ENCODE measurements around the gene RAD51D.

RAD51D gene

DNA sequence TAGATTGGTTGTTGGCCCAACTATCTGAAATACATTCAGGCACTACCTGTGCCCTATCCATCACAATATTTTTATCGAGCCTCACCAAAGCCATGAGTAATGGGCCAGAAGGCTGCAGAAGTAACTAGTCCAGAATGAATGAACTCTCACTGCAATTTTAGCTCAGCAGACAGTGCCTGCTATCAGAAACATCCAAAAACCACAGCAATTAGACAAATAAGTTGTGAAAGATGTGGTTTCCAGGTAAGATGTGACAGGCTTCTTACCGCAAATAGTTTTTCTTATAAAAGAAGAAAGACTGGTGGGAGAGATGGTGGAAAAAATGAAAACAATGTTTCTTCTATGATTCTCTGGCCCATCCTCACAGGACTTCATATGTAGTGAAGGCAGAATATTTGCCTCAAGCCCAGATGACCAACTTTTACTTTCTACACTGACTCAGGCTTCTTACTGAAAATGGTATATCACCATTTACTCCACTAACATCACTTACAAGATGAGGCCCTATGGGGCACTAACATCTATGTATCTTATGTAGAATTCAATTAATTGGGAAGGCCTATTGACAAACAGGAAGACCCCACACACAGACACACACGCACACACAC, 46.4 kb downstream of the RAD51D start:
- TF ChIP-seq Cebpa-rat (IDR thresholded peaks at IDR 0.05): no peak
- Histone ChIP-seq H3K27me3 (no peaks in the 10 kb centered on the region), H3K4me2 (peak overlapping the region in 8 of 11 experiments; percentile 5 to 93 (median 46); a peak in 13 of 22 replicates), H3K36me3 (peaks cover 4 to 20% (median 12%) of the 10 kb centered on the region in 11 experiments; a peak in 9 of 22 replicates), H3K27ac (peak overlapping the region in 6 of 11 experiments; percentile 4 to 39 (median 14); a peak in 7 of 22 replicates), H3K4me1 (peaks cover 22 to 88% (median 74%) of the 10 kb centered on the region in 10 experiments), H3K9ac (no peak overlapping the region), H3K9me3 (replicated peaks in 1 of 11) (no peaks in the 10 kb centered on the region), H3K4me3 (no peak overlapping the region), H4K20me1 (peaks cover 0 to 37% (median 0%) of the 10 kb centered on the region in 11 experiments; a peak in 6 of 22 replicates)

- Histone ChIP-seq H3K4me1 (peaks cover 34 to 100% (median 95%) of the 10 kb centered on the region in 10 experiments), H3K4me2 (peak overlapping the region; percentile 45 to 93 (median 83)), H3K9me3 (replicated peaks in 1 of 11) (no peaks in the 10 kb centered on the region), H4K20me1 (peaks cover 0 to 12% (median 0%) of the 10 kb centered on the region in 11 experiments; a peak in 5 of 22 replicates), H3K36me3 (peaks cover 4 to 20% (median 10%) of the 10 kb centered on the region in 11 experiments; a peak in 9 of 22 replicates), H3K27ac (peak overlapping the region; percentile 43 to 99 (median 94); a peak in 21 of 22 replicates), H3K9ac (peak overlapping the region in 10 of 11 experiments; percentile 16 to 69 (median 60); a peak in 17 of 22 replicates), H3K4me3 (peak overlapping the region in 6 of 10 experiments; percentile 16 to 61 (median 46); a peak in 11 of 20 replicates), H3K27me3 (no peaks in the 10 kb centered on the region)
- no peak for TF ChIP-seq Cebpa-rat (IDR thresholded peaks at IDR 0.05)
These were observed 50.3 kb downstream of the RAD51D start for GRCh38 chr17:35069311-35069710.

GRCh38 chr17:35068249-35068648, 51.4 kb downstream of the RAD51D start:
- Histone ChIP-seq H4K20me1 (peaks cover 0 to 1% (median 0%) of the 10 kb centered on the region in 11 experiments; a peak in 1 of 22 replicates), H3K36me3 (peaks cover 4 to 20% (median 10%) of the 10 kb centered on the region in 11 experiments; a peak in 9 of 22 replicates), H3K4me1 (peaks cover 41 to 97% (median 91%) of the 10 kb centered on the region in 10 experiments), H3K9ac (peak overlapping the region in 7 of 11 experiments; percentile 40 to 69 (median 67); a peak in 10 of 22 replicates), H3K4me3 (peak overlapping the region in 6 of 10 experiments; percentile 10 to 61 (median 46); a peak in 10 of 20 replicates), H3K27ac (peak overlapping the region in 10 of 11 experiments; percentile 15 to 99 (median 94); a peak in 19 of 22 replicates), H3K9me3 (replicated peaks in 1 of 11) (no peaks in the 10 kb centered on the region), H3K4me2 (peak overlapping the region; percentile 45 to 93 (median 83); a peak in 21 of 22 replicates), H3K27me3 (no peaks in the 10 kb centered on the region)
- no peak for TF ChIP-seq Cebpa-rat (IDR thresholded peaks at IDR 0.05)

DNA sequence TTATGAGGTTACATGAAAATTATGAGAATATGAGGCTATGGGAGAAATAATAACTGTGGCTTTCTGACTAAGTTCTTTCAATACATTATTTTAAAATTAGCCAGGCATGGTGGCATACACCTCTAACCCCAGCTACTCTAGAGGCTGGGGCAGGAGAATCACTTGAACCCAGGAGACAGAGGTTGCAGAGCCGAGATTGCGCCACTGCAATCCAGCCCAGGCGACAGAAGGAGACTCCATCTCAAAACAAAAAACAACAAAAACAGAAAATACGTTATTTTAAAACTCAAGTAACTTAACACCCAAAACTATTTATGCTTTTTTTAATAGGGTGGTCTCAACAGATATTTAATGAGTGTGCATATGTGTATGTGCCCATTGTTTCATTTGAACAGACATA, 53.8 kb downstream of the RAD51D start:
- Histone ChIP-seq H3K27me3 (no peaks in the 10 kb centered on the region), H3K4me1 (peaks cover 51 to 97% (median 95%) of the 10 kb centered on the region in 10 experiments), H3K36me3 (peaks cover 6 to 24% (median 13%) of the 10 kb centered on the region in 11 experiments; a peak in 17 of 22 replicates), H3K27ac (peak overlapping the region; percentile 86 to 99 (median 95); a peak in 21 of 22 replicates), H4K20me1 (no peaks in the 10 kb centered on the region; a peak in 1 of 22 replicates), H3K9ac (peak overlapping the region in 8 of 11 experiments; percentile 9 to 91 (median 90); a peak in 10 of 22 replicates), H3K9me3 (replicated peaks in 1 of 11) (0 out of 22 replicates have a peak, but pooled peaks cover 0 to 3% (median 0%) of the 10 kb centered on the region in 11 experiments), H3K4me2 (peak overlapping the region in 10 of 11 experiments; percentile 47 to 93 (median 80); a peak in 19 of 22 replicates), H3K4me3 (no peak overlapping the region)
- TF ChIP-seq Cebpa-rat (IDR thresholded peaks at IDR 0.05): peak in 1 of 11 experiments; percentile 56; a peak in 1 of 22 replicates

DNA sequence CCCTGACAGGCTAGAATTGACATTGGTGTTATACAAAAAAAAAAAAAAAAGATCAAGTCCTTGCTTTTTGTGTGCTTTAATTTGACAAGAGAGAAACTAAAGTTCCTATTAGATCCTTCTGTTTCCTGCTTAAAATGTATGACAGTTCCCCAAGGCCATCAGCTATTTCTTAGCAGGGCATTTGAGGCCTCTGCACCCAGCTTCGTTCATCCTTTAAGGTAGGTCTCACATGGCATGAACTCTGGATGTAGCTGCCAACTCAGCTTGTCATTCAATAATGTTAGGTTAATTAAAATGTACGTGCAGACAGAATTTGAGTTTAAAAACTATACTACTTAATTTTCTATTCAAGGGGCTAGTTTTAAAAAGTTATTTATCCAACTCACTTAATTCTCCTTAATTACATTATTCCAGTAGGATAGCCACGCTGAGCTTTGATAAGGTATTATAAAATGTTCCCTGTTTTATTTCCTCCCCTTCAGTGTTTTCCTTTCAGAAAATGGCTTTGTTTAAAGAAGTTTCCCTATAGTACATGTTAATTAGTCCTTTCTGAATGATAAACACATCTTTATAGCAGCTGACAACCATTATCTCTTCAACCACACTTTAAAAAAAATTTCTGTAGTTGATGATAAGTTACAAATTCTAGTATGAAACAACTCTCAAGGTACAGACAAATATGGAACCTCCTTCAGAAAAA, 55.0 kb downstream of the RAD51D start:
- no peak for TF ChIP-seq Cebpa-rat (IDR thresholded peaks at IDR 0.05)
- peaks cover 43 to 94% (median 88%) of the 10 kb centered on the region in 10 experiments for H3K4me1 ChIP-seq
- H3K4me2 ChIP-seq: peak overlapping the region; percentile 62 to 93 (median 80)
- H4K20me1 ChIP-seq: no peaks in the 10 kb centered on the region; a peak in 1 of 22 replicates
- peaks cover 6 to 31% (median 22%) of the 10 kb centered on the region in 11 experiments; a peak in 19 of 22 replicates for H3K36me3 ChIP-seq
- peak overlapping the region in 5 of 10 experiments; percentile 14 to 56 (median 40); a peak in 5 of 20 replicates for H3K4me3 ChIP-seq
- no peaks in the 10 kb centered on the region for H3K27me3 ChIP-seq
- peak overlapping the region; percentile 86 to 99 (median 95) for H3K27ac ChIP-seq
- peak overlapping the region; percentile 76 to 91 (median 86) for H3K9ac ChIP-seq
- H3K9me3 ChIP-seq (replicated peaks in 1 of 11): peaks cover 0 to 10% (median 0%) of the 10 kb centered on the region in 11 experiments; a peak in 2 of 22 replicates

DNA sequence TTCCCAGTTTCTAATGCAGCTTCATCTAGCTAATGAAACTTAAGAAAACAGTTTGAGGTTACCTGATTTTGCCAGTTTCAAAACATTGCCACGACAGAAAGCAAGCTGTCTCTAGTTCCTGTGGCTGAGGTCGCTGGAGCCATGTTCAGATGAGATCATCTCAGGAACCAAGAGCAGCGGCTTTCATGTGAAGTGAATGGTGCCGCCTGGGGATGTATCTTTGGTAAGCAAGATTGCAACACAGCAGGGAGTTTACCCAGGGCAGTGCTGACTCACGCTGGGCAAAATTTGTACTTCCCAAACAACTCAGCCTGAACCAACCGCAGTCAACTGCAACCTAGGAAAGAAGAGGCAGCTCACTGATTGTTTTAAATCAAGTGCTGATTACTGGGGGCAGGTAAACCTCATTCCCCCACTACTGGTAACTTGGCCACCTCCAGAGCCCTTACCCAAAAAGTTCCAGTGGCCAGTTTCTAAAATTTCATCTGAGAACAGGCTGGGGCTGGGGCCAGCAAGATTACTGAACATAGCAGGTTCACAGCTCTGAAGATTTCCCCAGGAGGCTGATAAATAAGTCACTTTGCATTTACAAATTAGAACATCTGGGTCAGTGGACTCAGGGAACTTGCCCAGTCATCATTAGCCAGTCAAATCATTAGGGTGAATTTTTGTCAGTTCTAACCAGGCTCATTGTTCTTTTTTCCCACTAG, 56.0 kb downstream of the RAD51D start, which contains the start of gene RFFL:
Gene RFFL (minus strand): TSS at position 194 of the 710 bp plus-strand sequence. CDS start 37,154 bp downstream, outside the sequence.
- peak within 1 kb of the TSS in 9 of 10 experiments; percentile 5 to 56 (median 39); a peak in 13 of 20 replicates for H3K4me3 ChIP-seq
- no peaks in the 10 kb centered on the region for H3K27me3 ChIP-seq
- no peaks in the 10 kb centered on the region; a peak in 1 of 22 replicates for H4K20me1 ChIP-seq
- H3K4me1 ChIP-seq: peaks cover 33 to 84% (median 78%) of the 10 kb centered on the region in 10 experiments
- peaks cover 0 to 18% (median 0%) of the 10 kb centered on the region in 11 experiments; a peak in 4 of 22 replicates for H3K9me3 ChIP-seq (replicated peaks in 1 of 11)
- peak within 1 kb of the TSS; percentile 86 to 99 (median 95) for H3K27ac ChIP-seq
- H3K9ac ChIP-seq: peak within 1 kb of the TSS; percentile 76 to 91 (median 86)
- peaks cover 6 to 40% (median 31%) of the 10 kb centered on the region in 11 experiments; a peak in 19 of 22 replicates for H3K36me3 ChIP-seq
- peak; percentile 96 to 100 (median 99) for TF ChIP-seq Cebpa-rat (IDR thresholded peaks at IDR 0.05)
- H3K4me2 ChIP-seq: peak within 1 kb of the TSS; percentile 66 to 93 (median 82)

DNA sequence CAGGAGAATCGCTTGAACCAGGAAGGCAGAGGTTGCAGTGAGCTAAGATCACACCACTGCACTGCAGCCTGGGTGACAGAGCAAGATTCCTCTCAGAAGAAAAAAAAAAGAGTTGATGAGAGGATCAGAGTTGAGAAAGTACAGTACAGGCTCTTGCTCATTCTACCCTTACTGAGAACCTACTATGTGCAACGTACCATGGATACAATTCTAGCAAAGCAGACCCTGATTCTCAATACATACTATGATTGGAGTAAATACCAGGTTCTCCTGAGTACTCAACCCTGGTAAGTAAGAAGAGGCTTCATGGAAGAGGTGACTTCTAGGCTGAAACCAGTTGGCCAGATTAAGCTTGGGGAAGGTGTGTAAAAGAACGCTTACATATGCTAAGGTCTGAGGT, 57.4 kb downstream of the RAD51D start:
- peaks cover 24 to 76% (median 66%) of the 10 kb centered on the region in 10 experiments for H3K4me1 ChIP-seq
- no peak for TF ChIP-seq Cebpa-rat (IDR thresholded peaks at IDR 0.05)
- no peaks in the 10 kb centered on the region; a peak in 1 of 22 replicates for H4K20me1 ChIP-seq
- H3K9me3 ChIP-seq (replicated peaks in 1 of 11): peaks cover 0 to 18% (median 0%) of the 10 kb centered on the region in 11 experiments; a peak in 4 of 22 replicates
- H3K27ac ChIP-seq: peak overlapping the region; percentile 86 to 99 (median 95)
- peak overlapping the region; percentile 60 to 93 (median 82); a peak in 21 of 22 replicates for H3K4me2 ChIP-seq
- no peaks in the 10 kb centered on the region for H3K27me3 ChIP-seq
- H3K36me3 ChIP-seq: peaks cover 6 to 48% (median 35%) of the 10 kb centered on the region in 11 experiments; a peak in 19 of 22 replicates
- peak overlapping the region in 5 of 10 experiments; percentile 34 to 44 (median 43); a peak in 7 of 20 replicates for H3K4me3 ChIP-seq
- peak overlapping the region; percentile 23 to 91 (median 86); a peak in 20 of 22 replicates for H3K9ac ChIP-seq
